Stimulated activated naive B cell treated with anti-CD40 and anti-IgM and Interleukin-4, amounts not matched to agents 10 μg/mL and 1 μg/mL and 100 μg/mL, for 72 hours (primary cell): Measurements from ENCODE around the gene RYR3.

Source experiments
- ATAC-seq, 2 donors: fragments of 150-1000 bp; cut with Tn5 transposase; replicated peaks; 2 replicates each; pipeline ENCODE4 v1.10.0; 2021; ENCODE audit warnings: moderate library complexity in 1 of 2
- DNase-seq: peaks from one replicate; pipeline ENCODE4 v3.0.0; 2021
- H3K27ac Mint-ChIP-seq: one replicate; pipeline ENCODE4 v1.8.0; 2022; ENCODE audit warnings: mild to moderate bottlenecking, mixed read lengths
- H3K27me3 Mint-ChIP-seq, 2 donors: one replicate each; pipeline ENCODE4 v1.8.0; 2022; ENCODE audit warnings: mixed read lengths in 2 of 2
- H3K36me3 Mint-ChIP-seq, 2 donors: one replicate each; pipeline ENCODE4 v1.8.0; 2022; ENCODE audit warnings: mixed read lengths in 2 of 2, mild to moderate bottlenecking in 1 of 2
- H3K4me1 Mint-ChIP-seq, 2 donors: one replicate each; pipeline ENCODE4 v1.8.0; 2022; ENCODE audit warnings: mixed read lengths in 2 of 2, mild to moderate bottlenecking in 1 of 2
- H3K4me3 Mint-ChIP-seq, 2 donors: one replicate each; pipeline ENCODE4 v1.8.0; 2022; ENCODE audit warnings: mild to moderate bottlenecking in 2 of 2, mixed read lengths in 2 of 2, moderate library complexity in 1 of 2
- H3K9me3 Mint-ChIP-seq, 2 donors: one replicate each; pipeline ENCODE4 v1.8.0; 2022; ENCODE audit warnings: mixed read lengths in 2 of 2, mild to moderate bottlenecking in 1 of 2

RYR3 gene

GRCh38 chr15:33460166-33460805 is 149.5 kb downstream of the RYR3 start:
- DNase-seq (no peak), ATAC-seq (no peak)
- Mint-ChIP-seq H3K27ac (no peak overlapping the region), H3K4me3 (no peak overlapping the region), H3K36me3 (no peaks in the 10 kb centered on the region), H3K9me3 (peaks cover 0 to 2% of the 10 kb centered on the region in 2 donors), H3K27me3 (no peaks in the 10 kb centered on the region), H3K4me1 (no peaks in the 10 kb centered on the region)

DNA sequence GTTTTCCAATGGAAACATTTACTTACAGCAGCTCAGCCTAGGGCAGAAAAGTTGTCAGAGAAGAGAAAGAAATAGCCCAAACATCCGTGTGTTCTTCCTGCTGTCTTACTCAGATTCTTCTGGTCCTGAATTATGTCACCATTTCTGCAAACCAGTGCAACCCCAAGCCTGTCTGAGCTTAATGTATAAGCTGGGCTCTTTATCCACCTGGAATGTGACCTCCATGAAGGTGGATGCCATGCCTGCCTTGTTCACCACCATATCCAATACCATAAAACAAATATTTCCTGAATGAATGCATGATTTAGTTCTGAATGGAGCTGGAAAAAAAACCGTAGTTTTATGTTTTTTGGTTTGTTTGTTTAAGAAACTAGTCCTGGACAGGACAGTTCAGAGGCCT is 150.9 kb downstream of the RYR3 start:
- Mint-ChIP-seq H3K4me1 (no peaks in the 10 kb centered on the region), H3K4me3 (no peak overlapping the region), H3K27me3 (no peaks in the 10 kb centered on the region), H3K36me3 (no peaks in the 10 kb centered on the region), H3K9me3 (peaks cover 0 to 3% of the 10 kb centered on the region in 2 donors), H3K27ac (no peak overlapping the region)
- DNase-seq: no peak
- ATAC-seq: no peak

GRCh38 chr15:33467146-33467815 is 156.5 kb downstream of the RYR3 start:
- DNase-seq: no peak
- Mint-ChIP-seq H3K27ac (no peak overlapping the region), H3K9me3 (peaks cover 0 to 3% of the 10 kb centered on the region in 2 donors), H3K4me3 (no peak overlapping the region), H3K27me3 (no peaks in the 10 kb centered on the region), H3K36me3 (no peaks in the 10 kb centered on the region), H3K4me1 (no peaks in the 10 kb centered on the region)
- no peak for ATAC-seq

GRCh38 chr15:33467816-33468163 is 157.0 kb downstream of the RYR3 start:
- H3K36me3 Mint-ChIP-seq: no peaks in the 10 kb centered on the region
- no peak for DNase-seq
- no peak overlapping the region for H3K27ac Mint-ChIP-seq
- no peak for ATAC-seq
- no peaks in the 10 kb centered on the region for H3K4me1 Mint-ChIP-seq
- H3K9me3 Mint-ChIP-seq: peaks cover 0 to 3% of the 10 kb centered on the region in 2 donors
- no peaks in the 10 kb centered on the region for H3K27me3 Mint-ChIP-seq
- H3K4me3 Mint-ChIP-seq: no peak overlapping the region

DNA sequence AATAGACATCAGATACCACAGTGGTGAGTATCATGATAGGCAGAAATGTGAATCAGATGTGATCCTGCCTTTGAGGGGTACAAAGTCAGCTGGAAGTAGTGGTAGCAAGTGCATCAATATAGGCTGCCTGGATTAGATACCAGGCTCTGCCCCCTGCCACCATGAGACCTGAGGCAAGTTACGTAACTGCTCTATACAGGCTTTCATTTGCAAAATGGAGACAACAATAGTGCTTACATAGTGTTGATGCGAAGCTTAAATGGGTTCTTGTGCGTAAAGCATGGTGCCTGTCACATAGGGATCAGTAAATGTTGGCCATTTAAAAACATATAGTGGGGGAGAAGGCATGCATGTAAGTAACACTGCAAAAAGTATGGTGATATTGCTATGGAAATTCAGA is 158.0 kb downstream of the RYR3 start:
- H3K27ac Mint-ChIP-seq: no peak overlapping the region
- no peaks in the 10 kb centered on the region for H3K27me3 Mint-ChIP-seq
- no peak for ATAC-seq
- no peaks in the 10 kb centered on the region for H3K36me3 Mint-ChIP-seq
- no peaks in the 10 kb centered on the region for H3K4me1 Mint-ChIP-seq
- no peak for DNase-seq
- H3K9me3 Mint-ChIP-seq: peaks cover 0 to 3% of the 10 kb centered on the region in 2 donors
- H3K4me3 Mint-ChIP-seq: no peak overlapping the region

GRCh38 chr15:33473005-33473404 is 162.2 kb downstream of the RYR3 start:
- no peaks in the 10 kb centered on the region for H3K9me3 Mint-ChIP-seq
- ATAC-seq (no peak), DNase-seq (no peak)
- H3K36me3 Mint-ChIP-seq: no peaks in the 10 kb centered on the region
- no peak overlapping the region for H3K27ac Mint-ChIP-seq
- H3K27me3 Mint-ChIP-seq: no peaks in the 10 kb centered on the region
- no peak overlapping the region for H3K4me3 Mint-ChIP-seq
- H3K4me1 Mint-ChIP-seq: no peaks in the 10 kb centered on the region

- DNase-seq (no peak), ATAC-seq (no peak)
- Mint-ChIP-seq H3K4me3 (no peak overlapping the region), H3K9me3 (no peaks in the 10 kb centered on the region), H3K4me1 (no peaks in the 10 kb centered on the region), H3K36me3 (no peaks in the 10 kb centered on the region), H3K27me3 (no peaks in the 10 kb centered on the region), H3K27ac (no peak overlapping the region)
Measured at GRCh38 chr15:33473714-33474113, 162.9 kb downstream of the RYR3 start.

GRCh38 chr15:33476076-33476475 is 165.3 kb downstream of the RYR3 start:
- H3K36me3 Mint-ChIP-seq: no peaks in the 10 kb centered on the region
- no peak overlapping the region for H3K27ac Mint-ChIP-seq
- ATAC-seq (no peak), DNase-seq (no peak)
- no peaks in the 10 kb centered on the region for H3K4me1 Mint-ChIP-seq
- H3K9me3 Mint-ChIP-seq: no peaks in the 10 kb centered on the region
- no peaks in the 10 kb centered on the region for H3K27me3 Mint-ChIP-seq
- H3K4me3 Mint-ChIP-seq: no peak overlapping the region

- H3K27ac Mint-ChIP-seq: no peak overlapping the region
- no peak for ATAC-seq
- no peak overlapping the region for H3K4me3 Mint-ChIP-seq
- H3K4me1 Mint-ChIP-seq: no peaks in the 10 kb centered on the region
- no peaks in the 10 kb centered on the region for H3K36me3 Mint-ChIP-seq
- DNase-seq: no peak
- H3K9me3 Mint-ChIP-seq: peaks cover 0 to 1% of the 10 kb centered on the region in 2 donors
- no peaks in the 10 kb centered on the region for H3K27me3 Mint-ChIP-seq
Measured at GRCh38 chr15:33476908-33477307, 166.1 kb downstream of the RYR3 start.

DNA sequence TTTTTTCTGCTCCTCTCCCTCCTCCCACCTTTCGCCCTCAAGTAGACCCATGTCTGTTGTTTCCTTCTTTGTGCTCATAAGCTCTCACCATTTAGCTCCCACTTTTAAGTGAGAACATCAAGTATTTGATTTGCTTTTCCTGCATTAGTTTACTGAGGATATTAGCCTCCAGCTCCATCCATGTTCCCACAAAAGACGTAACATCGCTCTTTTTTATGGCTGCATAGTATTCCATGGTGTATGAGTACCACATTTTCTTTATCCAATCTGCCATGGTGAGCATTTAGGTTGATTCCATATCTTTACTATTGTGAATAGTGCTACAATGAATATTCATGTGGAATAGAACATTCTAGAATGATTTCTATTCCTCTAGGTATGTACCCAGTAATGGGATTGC is 178.6 kb downstream of the RYR3 start:
- no peak for DNase-seq
- Mint-ChIP-seq H3K4me1 (no peaks in the 10 kb centered on the region), H3K36me3 (no peaks in the 10 kb centered on the region), H3K9me3 (no peaks in the 10 kb centered on the region), H3K27me3 (peaks cover 0 to 4% of the 10 kb centered on the region in 2 donors), H3K27ac (no peak overlapping the region), H3K4me3 (no peak overlapping the region)
- no peak for ATAC-seq

DNA sequence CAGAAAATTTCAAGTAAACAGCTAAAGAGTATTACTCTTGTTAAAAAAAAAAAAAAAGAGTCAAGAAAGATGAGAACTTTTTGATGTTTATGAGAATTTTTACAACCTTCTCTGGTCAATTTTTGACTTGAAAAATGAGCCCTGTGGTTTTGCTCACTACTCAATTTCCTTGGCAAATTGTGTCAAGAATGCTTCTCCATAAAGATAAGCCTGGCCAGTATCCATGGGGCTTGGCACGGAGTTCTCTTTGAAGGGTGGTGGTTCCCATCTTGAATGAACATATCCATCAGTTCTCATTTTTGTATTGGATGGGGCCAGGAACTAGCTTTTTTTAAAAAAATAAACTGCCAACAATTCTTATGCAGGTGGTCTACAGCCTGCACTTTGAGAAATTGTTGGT is 179.9 kb downstream of the RYR3 start:
- Mint-ChIP-seq H3K27ac (no peak overlapping the region), H3K27me3 (peaks cover 0 to 4% of the 10 kb centered on the region in 2 donors), H3K4me3 (no peak overlapping the region), H3K36me3 (no peaks in the 10 kb centered on the region), H3K4me1 (no peaks in the 10 kb centered on the region), H3K9me3 (no peaks in the 10 kb centered on the region)
- DNase-seq (no peak), ATAC-seq (no peak)

GRCh38 chr15:33492434-33493052 is 181.8 kb downstream of the RYR3 start:
- H3K9me3 Mint-ChIP-seq: no peaks in the 10 kb centered on the region

GRCh38 chr15:33494306-33494705 is 183.5 kb downstream of the RYR3 start:
- Mint-ChIP-seq H3K27ac (no peak overlapping the region), H3K36me3 (no peaks in the 10 kb centered on the region), H3K4me3 (no peak overlapping the region), H3K27me3 (peaks cover 0 to 12% of the 10 kb centered on the region in 2 donors), H3K9me3 (no peaks in the 10 kb centered on the region), H3K4me1 (no peaks in the 10 kb centered on the region)
- no peak for DNase-seq
- peak; percentile 55 to 79 for ATAC-seq

More at GRCh38 chr15:33492434-33493052, 181.8 kb downstream of the RYR3 start:
- H3K4me1 Mint-ChIP-seq: no peaks in the 10 kb centered on the region
- DNase-seq: no peak
- ATAC-seq: no peak
- no peak overlapping the region for H3K27ac Mint-ChIP-seq
- no peaks in the 10 kb centered on the region for H3K36me3 Mint-ChIP-seq
- no peak overlapping the region for H3K4me3 Mint-ChIP-seq
- H3K27me3 Mint-ChIP-seq: peaks cover 0 to 4% of the 10 kb centered on the region in 2 donors

- no peak overlapping the region for H3K27ac Mint-ChIP-seq
- peaks cover 5% of the 10 kb centered on the region in 2 donors for H3K9me3 Mint-ChIP-seq
- no peak overlapping the region for H3K4me3 Mint-ChIP-seq
- no peaks in the 10 kb centered on the region for H3K36me3 Mint-ChIP-seq
- ATAC-seq (no peak), DNase-seq (no peak)
- H3K27me3 Mint-ChIP-seq: peaks cover 13 to 14% of the 10 kb centered on the region in 2 donors
- no peaks in the 10 kb centered on the region for H3K4me1 Mint-ChIP-seq
Measured at GRCh38 chr15:33500432-33501195, 189.8 kb downstream of the RYR3 start.
